Mammary epithelial cell (primary cell): ENCODE results near the gene LYPD6B.

ENCODE experiments used
- EZH2 ChIP-seq: IDR thresholded peaks from 2 replicates; pipeline ENCODE4 v1.6.1; 2012; ENCODE audit warnings: low read length, inconsistent platforms, borderline replicate concordance
- TF ChIP-seq, protein P1 (sequence below), 2 donors: IDR thresholded peaks in 1 of 2; conservative IDR thresholded peaks in 1 of 2; 2 replicates each; pipeline ENCODE4 v1.5.1; 2011 to 2012; ENCODE audit warnings: inconsistent platforms in 2 of 2, low read length in 2 of 2, mild to moderate bottlenecking in 2 of 2, control low read depth in 1 of 2, low read depth in 1 of 2; ENCODE audit not compliant: insufficient read depth in 1 of 2; ENCODE audit errors: extremely low read depth in 1 of 2

DNA sequence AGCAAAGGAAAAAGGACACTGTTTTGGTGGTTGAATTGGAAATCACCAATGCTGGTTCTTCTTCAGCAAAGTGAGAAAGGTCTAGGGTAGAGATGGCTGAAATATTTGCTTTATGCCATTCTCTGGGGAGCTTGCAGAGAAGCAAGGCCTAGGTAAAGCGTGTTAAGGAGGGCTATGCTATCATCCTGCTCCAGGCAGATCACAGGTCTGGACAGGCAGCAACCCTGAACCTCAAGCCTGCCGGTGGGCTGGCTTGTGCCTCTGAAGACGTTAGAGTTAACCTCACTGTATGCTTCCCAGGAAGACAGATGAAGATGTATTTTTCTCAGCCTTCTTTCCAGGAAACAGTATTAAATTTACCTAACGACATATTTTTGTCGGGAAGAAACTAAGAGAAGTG lies 153.4 kb downstream of the LYPD6B start:
- TF ChIP-seq, protein P1, sequence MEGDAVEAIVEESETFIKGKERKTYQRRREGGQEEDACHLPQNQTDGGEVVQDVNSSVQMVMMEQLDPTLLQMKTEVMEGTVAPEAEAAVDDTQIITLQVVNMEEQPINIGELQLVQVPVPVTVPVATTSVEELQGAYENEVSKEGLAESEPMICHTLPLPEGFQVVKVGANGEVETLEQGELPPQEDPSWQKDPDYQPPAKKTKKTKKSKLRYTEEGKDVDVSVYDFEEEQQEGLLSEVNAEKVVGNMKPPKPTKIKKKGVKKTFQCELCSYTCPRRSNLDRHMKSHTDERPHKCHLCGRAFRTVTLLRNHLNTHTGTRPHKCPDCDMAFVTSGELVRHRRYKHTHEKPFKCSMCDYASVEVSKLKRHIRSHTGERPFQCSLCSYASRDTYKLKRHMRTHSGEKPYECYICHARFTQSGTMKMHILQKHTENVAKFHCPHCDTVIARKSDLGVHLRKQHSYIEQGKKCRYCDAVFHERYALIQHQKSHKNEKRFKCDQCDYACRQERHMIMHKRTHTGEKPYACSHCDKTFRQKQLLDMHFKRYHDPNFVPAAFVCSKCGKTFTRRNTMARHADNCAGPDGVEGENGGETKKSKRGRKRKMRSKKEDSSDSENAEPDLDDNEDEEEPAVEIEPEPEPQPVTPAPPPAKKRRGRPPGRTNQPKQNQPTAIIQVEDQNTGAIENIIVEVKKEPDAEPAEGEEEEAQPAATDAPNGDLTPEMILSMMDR (conservative IDR thresholded peaks at IDR 0.05 in 1 of 2, IDR thresholded peaks at IDR 0.05 in 1 of 2; ENCODE audit: extremely low read depth in 1 of 2, insufficient read depth in 1 of 2, low read depth in 1 of 2, low read length in 2 of 2): no peak
- TF ChIP-seq EZH2: no peak
